ENCODE results near the gene PDZD2.

Gene PDZD2

DNA sequence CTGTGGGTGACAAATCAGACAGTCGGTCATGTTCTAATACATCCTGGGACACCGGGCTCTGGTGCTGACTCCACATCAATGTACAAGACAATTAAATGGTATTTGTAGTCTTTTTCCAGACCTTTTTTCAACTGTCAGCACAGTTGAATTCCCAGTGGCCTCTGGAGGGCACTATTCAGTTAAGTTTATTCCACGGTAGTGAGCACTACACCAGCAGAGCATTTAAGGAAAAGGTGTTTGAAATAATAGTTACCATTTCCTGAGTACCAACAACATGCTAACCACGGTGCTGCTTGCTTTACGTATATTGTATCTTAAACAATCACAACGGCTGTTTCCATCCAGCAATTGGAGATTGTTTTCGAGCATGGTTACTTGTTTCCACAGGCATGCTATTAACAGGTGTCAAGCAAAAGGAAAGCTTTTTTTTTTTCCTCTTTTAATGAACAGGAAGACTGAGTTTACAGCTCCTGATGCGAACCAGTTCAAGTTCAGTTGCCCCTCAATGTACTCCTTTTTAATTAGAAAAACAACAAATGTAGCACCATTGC lies 186.7 kb downstream of the PDZD2 start:
- TF ChIP-seq, protein P1, sequence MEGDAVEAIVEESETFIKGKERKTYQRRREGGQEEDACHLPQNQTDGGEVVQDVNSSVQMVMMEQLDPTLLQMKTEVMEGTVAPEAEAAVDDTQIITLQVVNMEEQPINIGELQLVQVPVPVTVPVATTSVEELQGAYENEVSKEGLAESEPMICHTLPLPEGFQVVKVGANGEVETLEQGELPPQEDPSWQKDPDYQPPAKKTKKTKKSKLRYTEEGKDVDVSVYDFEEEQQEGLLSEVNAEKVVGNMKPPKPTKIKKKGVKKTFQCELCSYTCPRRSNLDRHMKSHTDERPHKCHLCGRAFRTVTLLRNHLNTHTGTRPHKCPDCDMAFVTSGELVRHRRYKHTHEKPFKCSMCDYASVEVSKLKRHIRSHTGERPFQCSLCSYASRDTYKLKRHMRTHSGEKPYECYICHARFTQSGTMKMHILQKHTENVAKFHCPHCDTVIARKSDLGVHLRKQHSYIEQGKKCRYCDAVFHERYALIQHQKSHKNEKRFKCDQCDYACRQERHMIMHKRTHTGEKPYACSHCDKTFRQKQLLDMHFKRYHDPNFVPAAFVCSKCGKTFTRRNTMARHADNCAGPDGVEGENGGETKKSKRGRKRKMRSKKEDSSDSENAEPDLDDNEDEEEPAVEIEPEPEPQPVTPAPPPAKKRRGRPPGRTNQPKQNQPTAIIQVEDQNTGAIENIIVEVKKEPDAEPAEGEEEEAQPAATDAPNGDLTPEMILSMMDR (IDR thresholded peaks at IDR 0.05; ENCODE audit: low read depth, low read length, missing control alignments), result peak; percentile 61
- H3K4me3 ChIP-seq (replicated peaks; ENCODE audit: low read depth, low read length), result no peak overlapping the region
- DNase-seq (ENCODE audit: extremely low read depth, low read depth), result peak; percentile 45

DNA sequence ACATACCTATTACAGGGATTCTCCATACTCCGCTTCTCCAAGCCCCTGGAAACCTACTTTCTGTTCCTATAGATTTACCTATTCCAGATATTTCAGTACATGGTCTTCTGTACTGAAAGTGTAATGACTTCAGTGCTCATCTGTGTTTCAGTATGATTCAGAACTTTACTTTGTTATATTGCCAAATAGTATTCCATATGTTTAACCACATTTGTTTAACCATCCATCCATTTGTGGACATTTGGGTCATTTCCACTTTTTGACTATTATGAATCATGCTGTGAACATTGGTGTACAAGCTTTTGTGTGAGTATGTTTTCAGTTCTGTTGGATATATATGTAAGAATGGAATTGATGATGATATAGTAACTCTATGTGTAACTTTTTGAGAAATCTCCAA lies 188.9 kb downstream of the PDZD2 start:
- TF ChIP-seq, protein P1 (IDR thresholded peaks at IDR 0.05; ENCODE audit: low read depth, low read length, missing control alignments), result no peak
- DNase-seq (ENCODE audit: extremely low read depth, low read depth), result peak; percentile 33
- H3K4me3 ChIP-seq (replicated peaks; ENCODE audit: low read depth, low read length), result no peak overlapping the region

DNA sequence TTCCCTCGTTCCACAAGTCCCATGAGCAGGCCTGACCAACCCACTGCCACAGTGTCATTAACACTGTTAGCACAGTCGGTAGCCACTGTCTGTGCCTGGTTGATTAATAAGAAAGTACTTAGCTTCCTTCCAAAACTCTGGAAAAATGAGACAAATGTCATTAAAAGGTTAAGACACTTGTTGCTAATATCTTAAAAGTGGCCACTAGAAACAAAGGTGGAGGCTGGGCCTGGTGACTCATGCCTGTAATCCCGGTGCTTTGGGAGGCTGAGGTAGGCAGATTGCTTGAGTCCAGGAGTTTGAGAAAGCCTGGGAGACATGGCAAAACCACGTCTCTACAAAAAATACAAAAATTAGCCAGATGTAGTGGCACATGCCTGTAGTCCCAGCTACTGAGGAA lies 194.0 kb downstream of the PDZD2 start:
- TF ChIP-seq, protein P1 (IDR thresholded peaks at IDR 0.05; ENCODE audit: low read depth, low read length, missing control alignments), result no peak
- no peak for DNase-seq (ENCODE audit: extremely low read depth, low read depth)
- no peak overlapping the region for H3K4me3 ChIP-seq (replicated peaks; ENCODE audit: low read depth, low read length)

DNA sequence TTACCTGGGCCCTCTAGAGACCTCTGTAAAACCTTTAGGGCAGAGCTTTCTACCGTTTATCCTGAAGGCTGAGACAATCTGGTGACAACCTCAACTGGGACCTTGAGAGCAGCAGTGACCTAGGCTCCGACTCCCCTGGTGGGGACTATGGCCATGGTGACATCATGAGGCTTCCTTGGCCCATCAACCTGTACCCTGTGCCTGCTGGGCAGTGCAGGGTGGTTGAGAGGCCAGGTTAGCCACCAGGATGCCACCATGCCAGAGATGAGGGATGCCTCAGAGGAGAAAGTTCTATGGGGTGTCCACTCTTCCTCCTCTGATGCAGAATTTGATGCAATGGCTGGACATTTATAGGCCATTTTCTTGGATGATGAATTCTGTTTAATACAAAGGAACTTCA lies 194.8 kb downstream of the PDZD2 start:
- TF ChIP-seq, protein P1 (IDR thresholded peaks at IDR 0.05; ENCODE audit: low read depth, low read length, missing control alignments), result no peak
- no peak for DNase-seq (ENCODE audit: extremely low read depth, low read depth)
- no peak overlapping the region for H3K4me3 ChIP-seq (replicated peaks; ENCODE audit: low read depth, low read length)

DNA sequence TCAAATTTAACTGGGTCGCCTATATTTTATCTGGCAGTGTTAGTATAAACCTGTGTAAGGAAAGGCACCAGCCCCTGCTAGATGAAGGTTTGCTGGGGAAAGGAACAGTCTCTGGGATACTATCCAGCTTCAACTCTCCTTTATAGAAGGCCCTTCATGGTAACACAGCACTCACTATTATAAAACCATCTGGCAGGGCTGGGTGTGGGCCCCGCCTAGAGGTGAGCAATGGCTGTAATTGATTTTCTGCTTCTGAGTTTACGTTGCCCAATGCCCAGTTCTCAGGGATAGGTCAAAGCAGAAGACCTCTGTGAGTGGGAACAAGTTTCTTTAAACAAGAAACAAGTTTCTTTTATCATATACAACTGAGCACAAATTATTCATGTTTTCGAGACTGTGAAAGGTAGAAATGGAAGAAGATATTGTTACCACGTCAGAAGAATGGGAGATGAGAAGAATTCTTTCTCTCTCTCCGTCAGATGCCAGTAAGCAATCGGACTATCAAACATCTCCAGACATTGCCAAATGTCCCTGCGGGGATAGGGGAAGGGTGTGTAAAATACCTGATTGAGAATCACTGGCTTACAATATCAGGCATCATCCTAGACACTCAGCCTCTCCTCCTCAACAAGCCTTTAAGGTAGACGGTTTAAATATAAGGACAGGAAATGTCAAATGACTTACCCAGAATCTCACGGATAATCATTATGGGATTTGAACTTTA lies 205.9 kb downstream of the PDZD2 start:
- no peak for DNase-seq (ENCODE audit: extremely low read depth, low read depth)
- H3K4me3 ChIP-seq (replicated peaks; ENCODE audit: low read depth, low read length), result no peak overlapping the region
- TF ChIP-seq, protein P1 (IDR thresholded peaks at IDR 0.05; ENCODE audit: low read depth, low read length, missing control alignments), result no peak

DNA sequence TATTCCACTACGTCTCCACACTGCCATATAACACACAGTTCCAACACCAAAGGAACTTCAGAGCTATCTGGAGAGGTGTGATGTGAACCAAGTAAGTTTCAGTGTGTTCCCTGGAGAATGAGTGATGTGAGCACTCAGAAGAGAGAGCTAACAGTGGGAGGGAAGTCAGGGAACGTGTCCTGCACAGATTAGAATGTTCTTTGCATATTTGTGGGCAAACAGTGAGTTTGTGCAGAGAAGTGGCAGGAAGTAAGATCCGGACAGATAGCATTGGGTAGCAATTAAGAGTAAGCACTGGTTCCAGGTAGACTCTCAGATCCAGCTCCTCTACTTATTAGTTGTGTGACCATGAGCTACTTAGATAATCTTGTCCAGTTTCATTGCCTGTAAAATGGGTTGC lies 206.4 kb downstream of the PDZD2 start:
- no peak for DNase-seq (ENCODE audit: extremely low read depth, low read depth)

More for the DNA sequence above, 206.4 kb downstream of the PDZD2 start:
- TF ChIP-seq, protein P1 (IDR thresholded peaks at IDR 0.05; ENCODE audit: low read depth, low read length, missing control alignments), result no peak
- H3K4me3 ChIP-seq (replicated peaks; ENCODE audit: low read depth, low read length), result no peak overlapping the region
